Measurements from ENCODE around the gene CCM2.

The CCM2 gene

DNA sequence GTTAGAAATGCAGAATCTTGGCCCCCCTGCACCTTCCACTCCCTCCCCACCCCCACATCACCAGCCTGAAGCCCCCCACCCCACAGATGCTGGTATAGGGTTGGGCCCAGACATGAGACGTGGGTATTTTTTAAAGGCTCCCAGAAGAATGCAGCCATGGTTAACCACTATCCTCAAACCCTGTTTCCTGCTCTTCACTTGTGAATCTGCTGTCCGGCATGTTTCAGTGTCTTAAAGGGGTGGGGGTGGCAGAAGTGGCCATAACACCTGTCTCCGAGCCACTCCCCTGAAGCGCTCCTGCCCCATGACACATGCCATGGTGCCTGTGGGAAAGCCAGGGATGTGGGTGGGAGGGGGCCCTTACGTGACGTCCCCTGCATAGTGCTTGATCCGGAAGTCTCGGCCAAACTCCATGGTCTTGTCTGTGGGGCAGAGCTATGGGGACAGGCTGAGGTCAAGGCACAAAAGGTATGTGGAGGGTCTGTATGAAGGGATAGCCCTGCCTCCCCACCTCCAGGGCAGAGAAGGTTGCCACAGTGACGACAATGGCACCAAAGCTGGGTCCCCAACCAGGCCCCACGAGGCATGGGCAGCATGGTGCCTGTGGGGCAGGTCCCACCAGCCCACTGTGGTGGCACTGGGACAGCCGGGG, 30.8 kb upstream of the CCM2 start:
- ChIA-PET POLR2A (ENCODE audit: low non-redundant PET) (no interaction called here), CTCF (no interaction called here)
- TF ChIP-seq, protein P1, sequence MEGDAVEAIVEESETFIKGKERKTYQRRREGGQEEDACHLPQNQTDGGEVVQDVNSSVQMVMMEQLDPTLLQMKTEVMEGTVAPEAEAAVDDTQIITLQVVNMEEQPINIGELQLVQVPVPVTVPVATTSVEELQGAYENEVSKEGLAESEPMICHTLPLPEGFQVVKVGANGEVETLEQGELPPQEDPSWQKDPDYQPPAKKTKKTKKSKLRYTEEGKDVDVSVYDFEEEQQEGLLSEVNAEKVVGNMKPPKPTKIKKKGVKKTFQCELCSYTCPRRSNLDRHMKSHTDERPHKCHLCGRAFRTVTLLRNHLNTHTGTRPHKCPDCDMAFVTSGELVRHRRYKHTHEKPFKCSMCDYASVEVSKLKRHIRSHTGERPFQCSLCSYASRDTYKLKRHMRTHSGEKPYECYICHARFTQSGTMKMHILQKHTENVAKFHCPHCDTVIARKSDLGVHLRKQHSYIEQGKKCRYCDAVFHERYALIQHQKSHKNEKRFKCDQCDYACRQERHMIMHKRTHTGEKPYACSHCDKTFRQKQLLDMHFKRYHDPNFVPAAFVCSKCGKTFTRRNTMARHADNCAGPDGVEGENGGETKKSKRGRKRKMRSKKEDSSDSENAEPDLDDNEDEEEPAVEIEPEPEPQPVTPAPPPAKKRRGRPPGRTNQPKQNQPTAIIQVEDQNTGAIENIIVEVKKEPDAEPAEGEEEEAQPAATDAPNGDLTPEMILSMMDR (conservative IDR thresholded peaks at IDR 0.05; ENCODE audit: low read depth): no peak
- no peak overlapping the region for H3K27ac ChIP-seq
- DNase-seq (ENCODE audit: low spot score): no peak

DNA sequence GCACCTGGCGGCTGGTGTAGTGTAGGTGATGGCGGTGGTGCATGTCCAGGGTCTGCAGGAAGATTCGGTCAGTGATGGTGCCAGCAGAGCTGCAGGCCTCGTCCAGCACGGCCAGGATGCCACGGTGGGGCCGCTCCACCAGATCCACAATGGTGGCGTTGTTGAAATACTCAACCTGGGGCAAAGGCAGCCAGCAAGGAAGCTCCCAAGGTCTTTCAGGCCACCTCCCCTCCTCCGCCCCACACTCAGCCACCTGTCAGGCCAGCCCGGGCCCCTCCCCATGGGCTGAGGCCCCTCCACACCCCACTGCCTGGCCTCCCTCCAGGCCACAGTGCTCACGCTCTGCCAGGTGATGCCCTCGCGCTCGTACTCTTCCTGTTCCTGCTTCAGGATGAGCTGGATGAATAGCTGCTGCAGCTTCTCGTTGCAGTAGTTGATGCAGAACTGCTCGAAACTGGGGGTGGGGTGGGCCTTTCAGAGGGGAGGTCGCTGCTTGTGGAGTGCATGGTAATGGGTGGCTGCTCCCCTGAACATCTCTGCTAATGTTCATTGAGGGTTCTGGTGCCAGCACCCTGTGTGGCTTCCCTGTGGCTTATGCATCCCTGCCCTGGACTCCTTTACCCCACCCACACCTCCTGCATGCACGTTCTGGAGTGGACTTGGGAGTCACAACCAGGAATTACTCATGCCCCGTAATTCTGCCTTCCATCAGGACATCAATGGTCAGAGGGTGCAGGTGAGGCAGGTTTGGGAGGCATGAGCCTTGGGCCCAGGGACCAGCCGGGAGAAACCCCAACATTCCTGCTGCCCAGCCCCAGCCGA, 30.1 kb upstream of the CCM2 start:
- no peak overlapping the region; the same call in 1 of the 2 replicates for H3K27ac ChIP-seq
- TF ChIP-seq, protein P1 (conservative IDR thresholded peaks at IDR 0.05; ENCODE audit: low read depth): no peak
- DNase-seq (ENCODE audit: low spot score): no peak
- ChIA-PET POLR2A (ENCODE audit: low non-redundant PET) (no interaction called here), CTCF (no interaction called here)

DNA sequence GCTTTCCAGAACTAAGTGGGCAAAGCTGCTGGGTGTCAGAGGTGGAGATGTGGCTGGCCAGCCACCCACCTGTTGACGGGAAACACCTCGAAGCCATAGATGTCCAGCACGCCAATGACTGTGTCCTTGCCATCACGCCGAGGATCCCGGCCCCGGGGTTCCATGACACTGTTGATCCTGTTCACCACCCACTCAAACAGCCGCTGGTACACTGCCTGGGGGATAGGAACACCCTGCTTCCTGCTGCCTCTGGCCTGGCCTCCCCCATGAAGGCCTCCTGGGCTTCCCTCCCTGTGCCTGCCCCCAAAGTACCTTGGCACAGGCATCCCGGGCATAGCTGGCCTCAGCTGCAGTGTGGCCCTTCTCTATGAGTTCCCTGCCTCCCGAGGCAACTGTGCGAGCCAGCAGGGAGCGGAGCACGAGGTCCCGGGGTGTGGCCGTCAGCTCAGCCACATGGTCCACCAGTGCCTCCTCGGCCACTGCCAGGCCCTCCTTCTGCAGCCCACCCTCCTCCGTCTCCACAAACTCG, 29.4 kb upstream of the CCM2 start:
- TF ChIP-seq, protein P1 (conservative IDR thresholded peaks at IDR 0.05; ENCODE audit: low read depth): no peak
- no peak for DNase-seq (ENCODE audit: low spot score)
- ChIA-PET CTCF (no interaction called here), POLR2A (ENCODE audit: low non-redundant PET) (no interaction called here)
- H3K27ac ChIP-seq: no peak overlapping the region; the same call in 1 of the 2 replicates

DNA sequence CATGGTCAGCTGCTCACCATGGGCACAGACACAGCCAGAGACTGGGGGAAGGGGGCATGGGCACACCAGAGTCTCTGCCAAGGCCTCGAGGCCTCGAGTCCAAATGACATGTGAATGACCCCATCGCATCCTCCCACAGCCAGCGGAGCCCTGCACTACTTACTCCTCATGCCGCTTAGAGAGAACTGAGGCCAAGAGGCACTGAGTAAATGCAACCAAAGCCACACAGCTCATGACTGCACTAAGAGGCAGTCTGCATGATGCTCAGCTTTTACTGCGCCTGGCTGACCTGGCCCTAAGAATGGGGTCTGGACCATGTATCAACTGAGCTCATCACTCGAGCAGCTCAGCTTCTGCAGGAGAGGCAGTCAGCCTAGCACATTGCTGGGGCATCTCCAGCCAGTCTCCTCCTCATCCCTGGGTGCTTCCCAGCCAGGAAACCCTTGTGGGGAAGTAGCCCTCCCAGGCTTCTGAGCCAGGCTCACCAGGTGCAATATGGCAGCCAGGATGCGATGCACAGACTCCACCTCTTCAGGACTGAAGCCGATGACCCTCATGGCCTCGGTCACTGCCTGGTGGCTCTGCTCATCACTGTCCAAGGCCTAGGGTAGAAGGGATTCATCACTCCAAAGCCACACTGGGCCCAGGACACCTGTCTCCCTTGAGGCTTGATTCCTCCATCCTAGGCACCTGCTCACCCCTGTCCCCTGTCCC, 28.7 kb upstream of the CCM2 start:
- ChIA-PET CTCF (no interaction called here), POLR2A (ENCODE audit: low non-redundant PET) (no interaction called here)
- TF ChIP-seq, protein P1 (conservative IDR thresholded peaks at IDR 0.05; ENCODE audit: low read depth): no peak
- no peak overlapping the region for H3K27ac ChIP-seq
- no peak for DNase-seq (ENCODE audit: low spot score)

DNA sequence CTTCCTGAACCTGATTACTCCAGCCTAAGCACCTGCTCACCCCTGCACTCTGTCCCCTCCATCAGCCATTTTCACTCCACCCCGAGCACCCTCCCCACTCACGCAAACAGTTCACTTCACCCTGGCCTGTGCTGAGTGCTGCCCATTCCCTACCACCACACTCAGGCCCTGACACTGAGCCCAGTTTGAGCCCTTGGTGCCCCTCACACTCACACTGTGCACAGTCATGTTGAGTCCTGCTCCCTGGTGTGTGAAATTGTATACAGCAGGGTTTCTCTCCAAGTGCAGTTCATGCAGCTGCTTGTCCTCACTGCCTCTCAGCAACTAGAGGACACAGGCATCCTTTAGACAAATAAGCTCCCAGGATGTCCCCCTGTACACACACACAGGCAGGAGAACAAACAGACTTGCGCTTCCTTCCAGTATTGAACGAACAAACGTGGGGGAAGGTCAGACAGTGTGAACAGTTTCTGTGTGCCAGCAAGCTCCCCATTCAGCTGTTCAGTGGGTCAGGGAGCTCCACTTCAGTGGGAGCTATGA, 28.0 kb upstream of the CCM2 start:
- peak overlapping the region; percentile 9; the same call in 1 of the 2 replicates for H3K27ac ChIP-seq
- TF ChIP-seq, protein P1 (conservative IDR thresholded peaks at IDR 0.05; ENCODE audit: low read depth): no peak
- no peak for DNase-seq (ENCODE audit: low spot score)
- ChIA-PET CTCF (interaction anchor here (2.4 to 2.5 kb wide), 2 partner anchors 7 to 115 kb away, joined by 11 to 14 read pairs; no protein-coding TSS in a partner anchor), POLR2A (ENCODE audit: low non-redundant PET) (interaction anchor here (1.2 kb wide), 1 partner anchor 12 kb away, joined by 3 read pairs; no protein-coding TSS in a partner anchor)

DNA sequence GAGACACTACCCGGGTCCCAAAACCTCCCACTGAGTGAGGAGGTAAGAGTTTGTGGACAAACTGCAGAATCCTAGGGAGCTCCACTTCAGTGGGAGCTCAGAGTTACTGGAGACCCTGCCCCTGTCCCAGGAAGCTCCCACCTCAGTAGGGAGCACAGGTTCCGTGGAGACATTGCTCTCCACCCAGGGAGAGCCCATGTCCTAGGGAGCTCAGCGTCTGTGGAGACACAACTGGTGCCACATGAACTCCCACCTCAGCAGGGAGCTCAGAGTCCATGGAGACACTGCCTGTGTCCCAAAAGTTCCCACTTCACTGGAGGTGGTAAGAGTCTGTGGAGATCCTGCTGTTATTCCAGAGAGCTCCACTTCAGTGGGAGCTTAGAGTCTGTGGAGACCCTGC, 27.4 kb upstream of the CCM2 start:
- no peak for DNase-seq (ENCODE audit: low spot score)
- H3K27ac ChIP-seq: peak overlapping the region; percentile 9; the same call in 1 of the 2 replicates
- POLR2A ChIA-PET (ENCODE audit: low non-redundant PET): interaction anchor here (1.2 kb wide), 1 partner anchor 11 kb away, joined by 3 read pairs; no protein-coding TSS in a partner anchor
- TF ChIP-seq, protein P1 (conservative IDR thresholded peaks at IDR 0.05; ENCODE audit: low read depth): no peak
- CTCF ChIA-PET: interaction anchor here (0.6 to 2.5 kb wide), 6 partner anchors 8 to 165 kb away, joined by 3 to 14 read pairs (median 3); partner anchors contain the start of gene TBRG4
